RWPE1 (cell line): ENCODE data around the gene STK32C.
A peak's percentile ranks its signal among the peaks of the same experiment; 100 is the strongest.
"Not testable (repeated sequence)": the region's sequence is repeated elsewhere in the genome, so short reads cannot be mapped to it uniquely, and the experiment has no call there.

Experiments
- CTCF ChIA-PET: fragments of 350-600 bp; sonication (Branson Sonifier 250); formaldehyde crosslinking; extraction: SDS; loops from one replicate; lab custom pipeline; 2021; lab: Yijun Ruan, JAX
- POLR2A ChIA-PET: fragments of 400-600 bp; formaldehyde crosslinking; extraction: SDS; loops from one replicate; lab custom pipeline; 2020; ENCODE audit warnings: antibody characterized with exemption; ENCODE audit not compliant: low non-redundant PET; lab: Yijun Ruan, JAX
- DNase-seq: peaks from one replicate; pipeline ENCODE4 v3.0.0; 2012; ENCODE audit warnings: low spot score
- H3K27ac ChIP-seq: fragments of 450-650 bp; 2 replicates; pipeline ENCODE4 v1.5.1; 2017
- TF ChIP-seq, protein P1 (sequence below): fragments of 450-650 bp; conservative IDR thresholded peaks from 2 replicates; pipeline ENCODE4 v1.5.1; 2017; ENCODE audit warnings: low read depth, mild to moderate bottlenecking

The STK32C gene

DNA sequence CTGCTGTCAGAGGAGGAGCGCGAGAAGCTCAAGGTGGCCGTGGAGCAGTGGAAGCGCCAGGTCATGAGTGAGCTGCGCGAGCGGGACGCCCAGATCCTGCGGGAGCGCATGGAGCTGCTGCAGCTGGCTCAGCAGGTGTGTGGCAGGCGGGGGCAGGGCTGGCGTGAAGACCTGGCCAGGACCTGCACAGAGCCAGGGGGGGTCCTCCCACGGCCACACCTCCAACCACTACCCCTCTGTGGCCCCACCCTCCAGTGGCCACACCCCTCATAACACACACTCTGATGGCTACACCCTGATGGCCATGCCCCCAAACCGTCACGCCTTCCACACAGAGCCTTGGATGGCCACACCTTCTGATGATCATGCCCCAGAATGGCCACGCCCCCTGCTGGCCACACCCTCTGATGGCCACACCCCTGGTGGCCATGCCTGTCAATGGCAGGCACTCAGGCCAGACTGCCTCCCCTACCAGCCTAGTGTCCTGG is 144.4 kb downstream of the STK32C start:
- peak; percentile 75 for DNase-seq
- ChIA-PET POLR2A (no interaction called here), CTCF (interaction anchor here (1.1 kb wide), 2 partner anchors 20 to 21 kb away, joined by 3 to 4 read pairs; no protein-coding TSS in a partner anchor)
- no peak overlapping the region for H3K27ac ChIP-seq
- TF ChIP-seq, protein P1, sequence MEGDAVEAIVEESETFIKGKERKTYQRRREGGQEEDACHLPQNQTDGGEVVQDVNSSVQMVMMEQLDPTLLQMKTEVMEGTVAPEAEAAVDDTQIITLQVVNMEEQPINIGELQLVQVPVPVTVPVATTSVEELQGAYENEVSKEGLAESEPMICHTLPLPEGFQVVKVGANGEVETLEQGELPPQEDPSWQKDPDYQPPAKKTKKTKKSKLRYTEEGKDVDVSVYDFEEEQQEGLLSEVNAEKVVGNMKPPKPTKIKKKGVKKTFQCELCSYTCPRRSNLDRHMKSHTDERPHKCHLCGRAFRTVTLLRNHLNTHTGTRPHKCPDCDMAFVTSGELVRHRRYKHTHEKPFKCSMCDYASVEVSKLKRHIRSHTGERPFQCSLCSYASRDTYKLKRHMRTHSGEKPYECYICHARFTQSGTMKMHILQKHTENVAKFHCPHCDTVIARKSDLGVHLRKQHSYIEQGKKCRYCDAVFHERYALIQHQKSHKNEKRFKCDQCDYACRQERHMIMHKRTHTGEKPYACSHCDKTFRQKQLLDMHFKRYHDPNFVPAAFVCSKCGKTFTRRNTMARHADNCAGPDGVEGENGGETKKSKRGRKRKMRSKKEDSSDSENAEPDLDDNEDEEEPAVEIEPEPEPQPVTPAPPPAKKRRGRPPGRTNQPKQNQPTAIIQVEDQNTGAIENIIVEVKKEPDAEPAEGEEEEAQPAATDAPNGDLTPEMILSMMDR: no peak

- TF ChIP-seq, protein P1: no peak
- CTCF ChIA-PET: interaction anchor here (0.7 to 1.1 kb wide), 2 partner anchors 20 to 21 kb away, joined by 3 to 4 read pairs; no protein-coding TSS in a partner anchor
- no peak overlapping the region for H3K27ac ChIP-seq
- POLR2A ChIA-PET: no interaction called here
- no peak for DNase-seq
Observed at GRCh38 chr10:132162590-132163277, 145.0 kb downstream of the STK32C start.

DNA sequence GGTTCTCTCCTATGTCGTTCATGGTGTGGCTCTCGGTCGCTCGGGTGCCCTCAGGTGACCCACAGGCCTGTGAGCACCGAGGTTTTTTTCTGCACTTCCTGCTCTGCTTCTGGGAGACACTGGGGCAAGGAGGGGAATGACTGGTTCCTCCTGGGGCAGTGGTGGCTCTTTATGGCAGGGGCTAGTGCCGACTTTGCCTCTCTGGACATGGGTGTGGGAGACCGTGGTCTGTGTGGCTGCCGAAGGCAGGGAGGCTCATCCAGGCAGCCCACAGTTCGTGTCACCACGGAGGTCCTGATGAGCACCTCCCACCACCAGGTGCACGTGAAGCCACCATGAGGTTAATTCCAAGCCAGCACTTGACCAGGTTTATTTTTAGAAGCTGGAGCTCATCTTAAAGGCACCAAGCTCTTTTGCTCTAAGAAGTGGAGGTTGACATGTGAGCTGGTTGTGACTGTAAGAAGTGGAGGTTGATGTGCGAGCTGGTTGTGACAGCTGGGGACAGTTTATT is 145.7 kb downstream of the STK32C start:
- TF ChIP-seq, protein P1: no peak
- ChIA-PET POLR2A (no interaction called here), CTCF (interaction anchor here (0.7 to 1.1 kb wide), 2 partner anchors 19 to 20 kb away, joined by 3 to 4 read pairs; no protein-coding TSS in a partner anchor)
- no peak for DNase-seq
- no peak overlapping the region for H3K27ac ChIP-seq

GRCh38 chr10:132160834-132161622 is 146.7 kb downstream of the STK32C start:
- CTCF ChIA-PET, POLR2A ChIA-PET, DNase-seq, H3K27ac ChIP-seq: not testable (repeated sequence)

- POLR2A ChIA-PET, DNase-seq, H3K27ac ChIP-seq, CTCF ChIA-PET: not testable (repeated sequence)
Observed at GRCh38 chr10:132160231-132160630, 147.5 kb downstream of the STK32C start.

GRCh38 chr10:132159302-132160230 is 148.2 kb downstream of the STK32C start:
- H3K27ac ChIP-seq, CTCF ChIA-PET, POLR2A ChIA-PET, DNase-seq: not testable (repeated sequence)

GRCh38 chr10:132158823-132159222 is 148.9 kb downstream of the STK32C start:
- no peak overlapping the region for H3K27ac ChIP-seq
- TF ChIP-seq, protein P1: no peak
- POLR2A ChIA-PET: interaction anchor here (0.5 kb wide), 1 partner anchor 219 kb away, joined by 3 read pairs; no protein-coding TSS in a partner anchor
- no peak for DNase-seq
- CTCF ChIA-PET: no interaction called here
